H9 (cell line): ENCODE measurements around the gene PNMA8C. TPM values are rescaled to one million over a fixed set of nuclear protein-coding genes. Genes with fewer than 3 reads are reported as not detected.

Experiments
- DNase-seq: peaks from one replicate; pipeline ENCODE4 v3.0.0-alpha.2; 2017
- H2AFZ ChIP-seq: one replicate; pipeline ENCODE4 v1.6.1; 2013; ENCODE audit warnings: mild to moderate bottlenecking, low read length, control low read depth, moderate library complexity
- H2AK5ac ChIP-seq: 2 replicates; pipeline ENCODE4 v1.6.1; 2013; ENCODE audit warnings: low read length, control low read depth, mixed read lengths; ENCODE audit not compliant: insufficient read length
- H2BK120ac ChIP-seq: one replicate; pipeline ENCODE4 v1.6.1; 2013; ENCODE audit warnings: low read depth, mild to moderate bottlenecking, low read length, control low read depth, inconsistent platforms; ENCODE audit not compliant: poor library complexity, severe bottlenecking
- H2BK12ac ChIP-seq: 2 replicates; pipeline ENCODE4 v1.6.1; 2013; ENCODE audit warnings: low read length, control low read depth, mixed read lengths, low read depth; ENCODE audit not compliant: insufficient read length
- H2BK15ac ChIP-seq: 2 replicates; pipeline ENCODE4 v1.6.1; 2013; ENCODE audit warnings: low read depth, low read length, control low read depth
- H2BK20ac ChIP-seq: one replicate; pipeline ENCODE4 v1.6.1; 2013; ENCODE audit warnings: low read depth, mild to moderate bottlenecking, low read length, control low read depth, inconsistent platforms; ENCODE audit not compliant: poor library complexity, severe bottlenecking
- H2BK5ac ChIP-seq: 2 replicates; pipeline ENCODE4 v1.6.1; 2013; ENCODE audit warnings: low read length, control low read depth, mixed read lengths; ENCODE audit not compliant: insufficient read length
- H3K14ac ChIP-seq: 2 replicates; pipeline ENCODE4 v1.6.1; 2013; ENCODE audit warnings: low read length, control low read depth; ENCODE audit not compliant: insufficient read depth
- H3K18ac ChIP-seq: 2 replicates; pipeline ENCODE4 v1.6.1; 2013; ENCODE audit warnings: low read depth, mild to moderate bottlenecking, mixed read lengths, low read length, control low read depth; ENCODE audit not compliant: insufficient read length
- H3K23ac ChIP-seq: 2 replicates; pipeline ENCODE4 v1.6.1; 2013; ENCODE audit warnings: low read length, control low read depth, mixed read lengths, low read depth; ENCODE audit not compliant: insufficient read length
- H3K23me2 ChIP-seq: 2 replicates; pipeline ENCODE4 v1.6.1; 2013; ENCODE audit warnings: low read depth, mild to moderate bottlenecking, mixed read lengths, low read length, control low read depth; ENCODE audit not compliant: insufficient read length, poor library complexity, severe bottlenecking
- H3K27ac ChIP-seq: 2 replicates; pipeline ENCODE4 v1.5.1; 2013; ENCODE audit warnings: low read length, control low read depth, mixed read lengths, low read depth; ENCODE audit not compliant: insufficient read length
- H3K27me3 ChIP-seq: 2 replicates; pipeline ENCODE4 v1.6.1; 2013; ENCODE audit warnings: low read length, control low read depth, inconsistent platforms; ENCODE audit not compliant: insufficient read depth
- H3K4ac ChIP-seq: 2 replicates; pipeline ENCODE4 v1.6.1; 2013; ENCODE audit warnings: low read depth, mild to moderate bottlenecking, control low read depth, inconsistent platforms, low read length, moderate library complexity
- H3K4me1 ChIP-seq: 2 replicates; pipeline ENCODE4 v1.6.1; 2013; ENCODE audit warnings: low read length, control low read depth, inconsistent platforms; ENCODE audit not compliant: insufficient read depth
- H3K4me2 ChIP-seq: 2 replicates; pipeline ENCODE4 v1.6.1; 2013; ENCODE audit warnings: low read length, control low read depth, mixed read lengths; ENCODE audit not compliant: insufficient read length, insufficient read depth
- H3K56ac ChIP-seq: 2 replicates; pipeline ENCODE4 v1.6.1; 2013; ENCODE audit warnings: low read depth, mild to moderate bottlenecking, mixed read lengths, low read length, control low read depth; ENCODE audit not compliant: insufficient read length
- H3K79me1 ChIP-seq: 2 replicates; pipeline ENCODE4 v1.6.1; 2013; ENCODE audit warnings: low read depth, mild to moderate bottlenecking, moderate library complexity, low read length, control low read depth, inconsistent platforms; ENCODE audit not compliant: insufficient read depth, poor library complexity, severe bottlenecking
- H3K79me2 ChIP-seq: 2 replicates; pipeline ENCODE4 v1.6.1; 2013; ENCODE audit warnings: low read length, control low read depth, inconsistent platforms; ENCODE audit not compliant: insufficient read depth
- H3K9ac ChIP-seq: 2 replicates; pipeline ENCODE4 v1.6.1; 2013; ENCODE audit warnings: low read length, control low read depth, mixed read lengths; ENCODE audit not compliant: insufficient read length; ENCODE audit errors: extremely low read depth
- H3K9me3 ChIP-seq: one replicate; pipeline ENCODE4 v1.6.1; 2013; ENCODE audit warnings: low read depth, low read length, inconsistent platforms; ENCODE audit not compliant: control insufficient read depth
- H3T11ph ChIP-seq: one replicate; pipeline ENCODE4 v1.6.1; 2013; ENCODE audit warnings: mild to moderate bottlenecking, low read length, control low read depth, inconsistent platforms
- H4K20me1 ChIP-seq: one replicate; pipeline ENCODE4 v1.6.1; 2013; ENCODE audit not compliant: control insufficient read depth, insufficient read length, insufficient read depth
- H4K5ac ChIP-seq: 2 replicates; pipeline ENCODE4 v1.6.1; 2013; ENCODE audit warnings: low read depth, mild to moderate bottlenecking, mixed read lengths, low read length, control low read depth; ENCODE audit not compliant: insufficient read length
- H4K8ac ChIP-seq: replicated peaks from 2 replicates; pipeline ENCODE4 v1.6.1; 2013; ENCODE audit warnings: low read length, control low read depth, mixed read lengths, low read depth; ENCODE audit not compliant: insufficient read length
- H4K91ac ChIP-seq: 2 replicates; pipeline ENCODE4 v1.6.1; 2013; ENCODE audit warnings: low read depth, mild to moderate bottlenecking, moderate library complexity, mixed read lengths, low read length, control low read depth; ENCODE audit not compliant: insufficient read length
- H3K27ac Mint-ChIP-seq, 3 experiments: 2 replicates in 2 of 3; 3 replicates in 1 of 3; pipeline ENCODE4 v1.8.0; 2020 to 2021; ENCODE audit warnings: mixed read lengths in 3 of 3, mild to moderate bottlenecking in 1 of 3, moderate library complexity in 1 of 3
- H3K27me3 Mint-ChIP-seq: 2 replicates; pipeline ENCODE4 v1.8.0; 2021; ENCODE audit warnings: low read depth, mild to moderate bottlenecking, moderate library complexity, mixed read lengths
- H3K36me3 Mint-ChIP-seq, 3 experiments: 2 replicates in 2 of 3; 3 replicates in 1 of 3; pipeline ENCODE4 v1.8.0; 2020 to 2021; ENCODE audit warnings: low read depth in 3 of 3, mixed read lengths in 3 of 3; ENCODE audit not compliant: insufficient read depth in 1 of 3
- H3K4me1 Mint-ChIP-seq, 2 experiments: 2 replicates each; pipeline ENCODE4 v1.8.0; 2020; ENCODE audit warnings: mixed read lengths in 2 of 2
- H3K4me3 Mint-ChIP-seq, 2 experiments: 2 replicates in 1 of 2; 3 replicates in 1 of 2; pipeline ENCODE4 v1.8.0; 2020 to 2021; ENCODE audit warnings: mild to moderate bottlenecking in 2 of 2, mixed read lengths in 2 of 2, moderate library complexity in 1 of 2
- H3K9me3 Mint-ChIP-seq, 2 experiments: 2 replicates in 1 of 2; 3 replicates in 1 of 2; pipeline ENCODE4 v1.8.0; 2020; ENCODE audit warnings: mild to moderate bottlenecking in 2 of 2, mixed read lengths in 2 of 2, moderate library complexity in 1 of 2
- WGBS: extraction: QIAGEN DNeasy Blood & Tissue Kit; methylation state at CpG from one replicate; pipeline ENCODE4 v1.1.7; 2013; ENCODE audit warnings: missing lambda C conversion rate, low lambda C conversion rate, mixed read lengths; ENCODE audit not compliant: insufficient read length; ENCODE audit errors: extremely low coverage; 5-methylcytosine and 5-hydroxymethylcytosine counted together
- total RNA-seq: library from RNA; stranded (reverse); gene quantifications from 2 replicates; pipeline ENCODE4 v1.2.1, GENCODE V29; 2021
- TF ChIP-seq, protein P1 (sequence below): fragments of 200-600 bp; sonication (generic); conservative IDR thresholded peaks from 3 replicates; pipeline ENCODE4 v1.8.0; 2021; ENCODE audit warnings: antibody characterized with exemption, mild to moderate bottlenecking

Gene PNMA8C
- total RNA-seq, 1 experiment from 2014 or later, result 1.8 TPM

DNA sequence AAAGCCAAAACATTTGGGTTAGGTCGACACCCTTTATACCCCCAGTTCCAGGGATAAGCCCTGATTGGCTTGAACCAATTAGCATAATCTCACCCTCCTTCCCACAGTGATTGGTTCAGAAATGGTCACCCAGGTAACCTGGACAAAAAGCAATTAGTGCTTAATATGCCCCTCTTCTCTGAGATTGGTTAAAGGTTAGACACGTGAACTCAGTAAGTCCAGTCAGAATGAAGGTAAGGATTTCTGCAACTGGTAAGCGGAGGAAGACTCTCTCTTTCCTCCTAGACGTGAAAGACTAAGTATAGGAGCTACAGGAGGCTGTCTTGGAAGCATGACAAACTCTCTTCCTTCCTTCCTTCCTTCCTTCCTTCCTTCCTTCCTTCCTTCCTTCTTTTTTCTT lies 1.3 kb upstream of the PNMA8C start:
- Mint-ChIP-seq H3K36me3 (no peaks in the 10 kb centered on the region), H3K27ac (no peak overlapping the region), H3K9me3 (no peaks in the 10 kb centered on the region; a peak in 1 of 5 replicates), H3K4me1 (peaks cover 26 to 38% of the 10 kb centered on the region in 2 experiments), H3K27me3 (peaks cover 41% of the 10 kb centered on the region), H3K4me3 (no peak overlapping the region)
- Histone ChIP-seq H3K4me1 (no peaks in the 10 kb centered on the region), H3K14ac (no peak overlapping the region), H2BK5ac (no peak overlapping the region), H3K9me3 (no peaks in the 10 kb centered on the region), H2BK12ac (no peak overlapping the region), H2BK120ac (no peak overlapping the region), H3K9ac (no peak overlapping the region), H3K27me3 (no peaks in the 10 kb centered on the region; the same call in none of the 2 replicates), H2AFZ (no peak overlapping the region), H3K4me2 (no peak overlapping the region), H2BK15ac (no peak overlapping the region), H3K23me2 (peaks cover 14% of the 10 kb centered on the region), H4K20me1 (no peaks in the 10 kb centered on the region), H4K8ac (no peak overlapping the region), H3K56ac (no peak overlapping the region), H4K5ac (no peak overlapping the region), H3K79me2 (no peaks in the 10 kb centered on the region), H2BK20ac (no peak overlapping the region), H3K79me1 (no peaks in the 10 kb centered on the region), H3K27ac (no peak overlapping the region), H3K18ac (no peak overlapping the region), H4K91ac (no peak overlapping the region), H3T11ph (no peak overlapping the region), H3K4ac (no peak overlapping the region), H3K23ac (no peak overlapping the region), H2AK5ac (no peak overlapping the region)
- no CpG with 5 or more reads among the region's 4 CpGs for WGBS
- TF ChIP-seq, protein P1, sequence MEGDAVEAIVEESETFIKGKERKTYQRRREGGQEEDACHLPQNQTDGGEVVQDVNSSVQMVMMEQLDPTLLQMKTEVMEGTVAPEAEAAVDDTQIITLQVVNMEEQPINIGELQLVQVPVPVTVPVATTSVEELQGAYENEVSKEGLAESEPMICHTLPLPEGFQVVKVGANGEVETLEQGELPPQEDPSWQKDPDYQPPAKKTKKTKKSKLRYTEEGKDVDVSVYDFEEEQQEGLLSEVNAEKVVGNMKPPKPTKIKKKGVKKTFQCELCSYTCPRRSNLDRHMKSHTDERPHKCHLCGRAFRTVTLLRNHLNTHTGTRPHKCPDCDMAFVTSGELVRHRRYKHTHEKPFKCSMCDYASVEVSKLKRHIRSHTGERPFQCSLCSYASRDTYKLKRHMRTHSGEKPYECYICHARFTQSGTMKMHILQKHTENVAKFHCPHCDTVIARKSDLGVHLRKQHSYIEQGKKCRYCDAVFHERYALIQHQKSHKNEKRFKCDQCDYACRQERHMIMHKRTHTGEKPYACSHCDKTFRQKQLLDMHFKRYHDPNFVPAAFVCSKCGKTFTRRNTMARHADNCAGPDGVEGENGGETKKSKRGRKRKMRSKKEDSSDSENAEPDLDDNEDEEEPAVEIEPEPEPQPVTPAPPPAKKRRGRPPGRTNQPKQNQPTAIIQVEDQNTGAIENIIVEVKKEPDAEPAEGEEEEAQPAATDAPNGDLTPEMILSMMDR, result no peak
- DNase-seq, result no peak
